Measurements from ENCODE around the gene CNOT6.
"Not testable (repeated sequence)": the region's sequence is repeated elsewhere in the genome, so short reads cannot be mapped to it uniquely, and the experiment has no call there.

CNOT6 gene

DNA sequence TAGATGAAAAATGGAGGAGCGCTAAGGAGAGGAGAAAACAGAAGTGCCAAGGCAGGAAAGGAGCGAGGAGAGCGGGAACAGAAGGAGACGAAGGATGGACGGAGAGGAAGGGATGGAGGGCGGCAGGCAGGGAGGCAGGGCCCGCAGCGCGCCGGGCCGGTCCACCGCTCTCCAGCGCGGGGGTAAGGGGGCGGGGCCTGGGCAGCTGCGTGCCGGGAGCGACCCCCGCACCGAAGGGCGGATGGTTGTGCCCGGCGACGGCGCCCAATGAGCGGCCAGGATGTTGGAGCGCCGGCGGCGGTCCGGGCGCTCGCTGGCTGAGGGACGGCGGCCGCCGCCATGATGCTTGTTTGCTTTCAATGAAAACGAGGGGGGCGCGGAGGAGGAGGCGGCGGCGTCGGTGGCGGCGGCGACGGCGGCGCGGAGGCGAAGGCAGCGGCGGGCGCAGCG lies at the start of gene CNOT6:
CNOT6 (plus strand) TSS at position 320 of the 450 bp plus-strand sequence. CDS start 34,898 bp downstream, outside the sequence.
- H3K4me1 ChIP-seq (ENCODE audit: control insufficient read depth, insufficient read depth, low read length) = peaks cover 15% of the 10 kb centered on the region
- no peaks in the 10 kb centered on the region for H3K9me3 ChIP-seq (ENCODE audit: control insufficient read depth, insufficient read depth, low read length)
- peak within 1 kb of the TSS; percentile 72 for H3K4me3 ChIP-seq (ENCODE audit: low read depth, low read length)
- H3K9ac ChIP-seq (ENCODE audit: low read depth, low read length) = peak within 1 kb of the TSS; percentile 96
- H3K27me3 ChIP-seq (ENCODE audit: control insufficient read depth, insufficient read depth, low read length) = no peaks in the 10 kb centered on the region
- peaks cover 28% of the 10 kb centered on the region for H3K36me3 ChIP-seq (ENCODE audit: control insufficient read depth, insufficient read depth, low read length)
- peak within 1 kb of the TSS; percentile 95 for H3K27ac ChIP-seq (ENCODE audit: low read depth, low read length)

DNA sequence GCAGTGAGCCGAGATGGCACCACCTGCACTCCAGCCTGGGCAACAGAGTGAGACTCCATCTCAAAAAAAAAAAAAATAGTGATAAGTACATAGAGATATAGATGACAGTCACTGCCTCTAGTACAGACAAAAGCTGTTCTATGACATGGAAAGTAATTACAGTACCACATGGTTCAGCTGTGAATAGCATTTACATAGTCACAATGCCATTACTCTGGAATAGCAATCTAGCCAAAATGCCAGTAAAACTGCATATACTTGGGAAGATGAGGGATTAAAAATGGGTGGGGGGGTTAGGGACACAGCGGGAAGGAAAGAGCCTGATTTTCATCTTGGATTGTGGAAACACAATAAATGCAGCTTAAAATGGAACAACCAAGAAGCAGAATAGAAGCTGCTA lies 39.4 kb upstream of the CNOT6 start:
- no peaks in the 10 kb centered on the region for H3K27me3 ChIP-seq (ENCODE audit: control insufficient read depth, insufficient read depth, low read length)
- H3K9me3 ChIP-seq (ENCODE audit: control insufficient read depth, insufficient read depth, low read length) = peaks cover 13% of the 10 kb centered on the region
- no peak overlapping the region for H3K27ac ChIP-seq (ENCODE audit: low read depth, low read length)
- H3K4me1 ChIP-seq (ENCODE audit: control insufficient read depth, insufficient read depth, low read length) = no peaks in the 10 kb centered on the region
- no peak overlapping the region for H3K9ac ChIP-seq (ENCODE audit: low read depth, low read length)
- no peak overlapping the region for H3K4me3 ChIP-seq (ENCODE audit: low read depth, low read length)
- no peaks in the 10 kb centered on the region for H3K36me3 ChIP-seq (ENCODE audit: control insufficient read depth, insufficient read depth, low read length)

DNA sequence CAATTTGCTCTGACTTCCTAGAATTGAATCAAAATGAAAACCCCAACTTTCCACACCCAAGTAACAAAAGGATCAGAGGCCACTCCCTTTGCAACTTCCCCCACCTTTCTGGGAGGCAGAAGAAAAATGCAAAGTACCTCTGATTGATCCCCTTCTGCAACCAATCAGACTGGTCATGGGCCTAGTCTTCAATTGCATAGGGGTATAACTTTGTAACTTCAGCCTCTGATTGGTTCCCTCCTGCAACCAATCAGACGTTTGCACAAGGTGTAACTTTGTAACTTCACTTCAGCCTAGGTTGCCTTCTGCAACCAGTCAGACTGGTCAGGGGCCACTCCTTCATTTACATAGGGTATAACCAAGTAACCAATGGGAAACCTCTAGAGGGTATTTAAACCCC lies 38.3 kb upstream of the CNOT6 start:
- H3K4me3 ChIP-seq (ENCODE audit: low read depth, low read length) = no peak overlapping the region
- no peaks in the 10 kb centered on the region for H3K27me3 ChIP-seq (ENCODE audit: control insufficient read depth, insufficient read depth, low read length)
- H3K9ac ChIP-seq (ENCODE audit: low read depth, low read length) = no peak overlapping the region
- H3K4me1 ChIP-seq (ENCODE audit: control insufficient read depth, insufficient read depth, low read length) = no peaks in the 10 kb centered on the region
- H3K36me3 ChIP-seq (ENCODE audit: control insufficient read depth, insufficient read depth, low read length) = no peaks in the 10 kb centered on the region
- no peak overlapping the region for H3K27ac ChIP-seq (ENCODE audit: low read depth, low read length)
- H3K9me3 ChIP-seq (ENCODE audit: control insufficient read depth, insufficient read depth, low read length) = peaks cover 20% of the 10 kb centered on the region

DNA sequence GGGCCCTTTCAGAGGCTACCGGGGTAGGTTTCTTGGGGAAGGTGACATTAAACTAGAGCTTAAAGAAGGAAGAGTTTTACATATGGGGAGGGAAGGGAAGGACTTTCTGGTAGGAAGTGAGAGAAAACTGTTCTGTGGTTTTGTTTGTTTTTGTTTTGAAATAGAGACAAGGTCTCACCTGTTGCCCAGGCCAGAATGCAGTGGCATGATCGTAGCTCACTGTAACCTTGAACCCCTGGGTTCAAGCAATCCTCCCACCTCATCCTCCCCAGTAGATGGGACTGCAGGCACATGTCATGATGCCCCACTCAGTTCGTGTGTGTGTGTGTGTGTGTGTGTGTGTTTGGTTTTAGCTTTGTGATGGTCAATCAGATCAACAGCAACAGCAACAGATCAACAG lies 37.4 kb upstream of the CNOT6 start:
- Histone ChIP-seq H3K27ac (ENCODE audit: low read depth, low read length) (no peak overlapping the region), H3K4me1 (ENCODE audit: control insufficient read depth, insufficient read depth, low read length) (no peaks in the 10 kb centered on the region), H3K27me3 (ENCODE audit: control insufficient read depth, insufficient read depth, low read length) (no peaks in the 10 kb centered on the region), H3K36me3 (ENCODE audit: control insufficient read depth, insufficient read depth, low read length) (no peaks in the 10 kb centered on the region), H3K4me3 (ENCODE audit: low read depth, low read length) (no peak overlapping the region), H3K9me3 (ENCODE audit: control insufficient read depth, insufficient read depth, low read length) (peaks cover 24% of the 10 kb centered on the region), H3K9ac (ENCODE audit: low read depth, low read length) (no peak overlapping the region)

DNA sequence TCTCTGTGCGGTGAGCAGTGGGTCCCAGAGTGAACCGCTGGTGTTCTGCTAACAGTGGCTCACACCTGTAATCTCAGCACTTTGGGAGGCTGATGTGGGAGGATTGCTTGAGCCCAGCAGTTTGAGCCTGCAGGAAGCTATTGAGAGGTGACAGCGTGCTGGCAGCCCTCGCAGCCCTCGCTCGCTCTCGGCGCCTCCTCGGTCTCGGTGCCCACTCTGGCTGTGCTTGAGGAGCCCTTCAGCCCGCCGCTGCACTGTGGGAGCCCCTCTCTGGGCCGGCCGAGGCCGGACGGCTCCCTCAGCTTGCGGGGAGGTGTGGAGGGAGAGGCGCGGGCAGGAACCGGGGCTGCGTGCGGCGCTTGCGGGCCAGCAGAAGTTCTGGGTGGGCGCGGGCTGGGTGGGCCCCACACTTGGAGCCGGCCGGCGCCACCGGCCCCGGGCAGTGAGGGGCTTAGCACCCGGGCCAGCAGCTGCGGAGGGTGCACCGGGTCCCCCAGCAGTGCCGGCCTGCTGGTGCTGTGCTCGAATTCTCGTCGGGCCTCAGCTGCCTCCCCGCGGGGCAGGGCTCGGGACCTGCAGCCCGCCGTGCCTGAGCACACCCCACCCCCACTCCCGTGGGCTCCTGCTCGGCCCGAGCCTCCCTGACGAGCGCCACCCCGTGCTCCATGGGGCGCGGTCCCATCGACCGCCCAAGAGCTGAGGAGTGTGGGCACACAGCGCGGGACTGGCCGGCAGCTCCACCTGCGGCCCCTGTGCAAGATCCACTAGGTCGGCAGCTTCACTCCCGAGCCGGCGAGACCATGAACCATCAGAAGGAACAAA lies 35.1 kb upstream of the CNOT6 start:
- H3K36me3 ChIP-seq (ENCODE audit: control insufficient read depth, insufficient read depth, low read length); H3K4me3 ChIP-seq (ENCODE audit: low read depth, low read length); H3K9ac ChIP-seq (ENCODE audit: low read depth, low read length); H3K4me1 ChIP-seq (ENCODE audit: control insufficient read depth, insufficient read depth, low read length); H3K27me3 ChIP-seq (ENCODE audit: control insufficient read depth, insufficient read depth, low read length); H3K27ac ChIP-seq (ENCODE audit: low read depth, low read length): not testable (repeated sequence)
- H3K9me3 ChIP-seq (ENCODE audit: control insufficient read depth, insufficient read depth, low read length) = peaks cover 24% of the 10 kb centered on the region

DNA sequence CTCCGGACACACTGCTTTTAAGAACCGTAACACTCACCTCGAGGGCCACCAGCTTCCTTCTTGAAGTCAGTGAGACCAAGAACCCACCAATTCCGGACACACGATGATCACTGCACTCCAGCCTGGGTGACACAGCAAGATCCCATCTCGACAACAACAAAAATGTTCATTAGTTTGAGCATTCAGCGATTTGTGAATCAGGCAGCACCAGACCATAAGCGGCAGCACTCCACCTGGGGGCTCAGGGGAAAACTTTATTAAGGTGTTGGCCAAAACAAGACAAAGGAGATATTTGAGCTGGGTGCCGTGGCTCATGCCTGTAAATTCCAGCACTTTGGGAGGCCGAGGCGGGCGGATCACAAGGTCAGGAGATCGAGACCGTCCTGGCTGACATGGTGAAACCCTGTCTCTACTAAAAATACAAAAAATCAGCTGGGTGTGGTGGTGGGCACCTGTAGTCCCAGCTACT lies 34.5 kb upstream of the CNOT6 start:
- not testable (repeated sequence) for H3K9ac ChIP-seq (ENCODE audit: low read depth, low read length); H3K4me1 ChIP-seq (ENCODE audit: control insufficient read depth, insufficient read depth, low read length); H3K4me3 ChIP-seq (ENCODE audit: low read depth, low read length); H3K27ac ChIP-seq (ENCODE audit: low read depth, low read length); H3K36me3 ChIP-seq (ENCODE audit: control insufficient read depth, insufficient read depth, low read length); H3K27me3 ChIP-seq (ENCODE audit: control insufficient read depth, insufficient read depth, low read length)
- H3K9me3 ChIP-seq (ENCODE audit: control insufficient read depth, insufficient read depth, low read length) = peaks cover 24% of the 10 kb centered on the region

DNA sequence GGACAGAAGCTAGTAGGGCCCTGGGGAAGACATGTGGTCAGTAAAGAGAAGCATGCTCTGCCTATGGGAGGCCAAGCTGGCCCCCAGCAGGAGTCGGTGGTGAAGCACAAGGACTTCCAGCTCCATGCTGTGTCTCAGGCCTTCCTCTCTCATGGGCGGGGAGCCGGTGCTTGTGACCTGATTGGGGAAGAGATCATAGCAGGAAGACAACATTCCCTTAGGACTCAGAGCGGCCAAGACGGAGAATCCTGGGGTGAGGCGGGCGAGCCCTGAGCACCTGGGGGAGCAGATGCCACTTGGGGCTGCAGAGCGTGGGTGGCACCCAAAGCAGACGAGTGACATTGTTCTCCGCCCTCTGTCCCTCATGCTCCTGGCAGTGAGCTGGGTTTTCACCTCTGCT lies 33.3 kb upstream of the CNOT6 start:
- Histone ChIP-seq H3K36me3 (ENCODE audit: control insufficient read depth, insufficient read depth, low read length) (no peaks in the 10 kb centered on the region), H3K27ac (ENCODE audit: low read depth, low read length) (no peak overlapping the region), H3K4me3 (ENCODE audit: low read depth, low read length) (no peak overlapping the region), H3K9me3 (ENCODE audit: control insufficient read depth, insufficient read depth, low read length) (peaks cover 24% of the 10 kb centered on the region), H3K4me1 (ENCODE audit: control insufficient read depth, insufficient read depth, low read length) (no peaks in the 10 kb centered on the region), H3K27me3 (ENCODE audit: control insufficient read depth, insufficient read depth, low read length) (no peaks in the 10 kb centered on the region), H3K9ac (ENCODE audit: low read depth, low read length) (no peak overlapping the region)

DNA sequence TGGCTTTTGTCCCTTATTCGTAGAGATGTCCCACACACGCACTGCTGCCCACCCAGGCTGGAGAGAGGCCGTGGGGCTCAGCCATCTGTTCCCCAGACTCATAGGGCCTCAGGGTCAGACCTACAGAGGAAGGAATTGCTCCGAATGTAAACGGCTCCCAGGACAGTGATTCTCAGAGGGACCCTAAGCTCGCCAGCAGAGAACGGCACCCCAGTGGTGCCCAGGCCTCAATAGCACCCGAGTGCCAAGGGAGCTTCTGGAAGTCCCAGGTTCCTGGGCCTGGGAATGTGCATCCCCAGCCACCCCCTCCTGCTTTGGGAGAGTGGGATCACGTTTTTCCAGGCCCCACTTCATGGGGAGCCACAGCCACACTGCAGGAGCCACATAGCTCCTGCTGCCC lies 32.9 kb upstream of the CNOT6 start:
- Histone ChIP-seq H3K9ac (ENCODE audit: low read depth, low read length) (no peak overlapping the region), H3K4me1 (ENCODE audit: control insufficient read depth, insufficient read depth, low read length) (no peaks in the 10 kb centered on the region), H3K36me3 (ENCODE audit: control insufficient read depth, insufficient read depth, low read length) (no peaks in the 10 kb centered on the region), H3K27me3 (ENCODE audit: control insufficient read depth, insufficient read depth, low read length) (no peaks in the 10 kb centered on the region), H3K4me3 (ENCODE audit: low read depth, low read length) (no peak overlapping the region), H3K9me3 (ENCODE audit: control insufficient read depth, insufficient read depth, low read length) (peaks cover 24% of the 10 kb centered on the region), H3K27ac (ENCODE audit: low read depth, low read length) (no peak overlapping the region)

DNA sequence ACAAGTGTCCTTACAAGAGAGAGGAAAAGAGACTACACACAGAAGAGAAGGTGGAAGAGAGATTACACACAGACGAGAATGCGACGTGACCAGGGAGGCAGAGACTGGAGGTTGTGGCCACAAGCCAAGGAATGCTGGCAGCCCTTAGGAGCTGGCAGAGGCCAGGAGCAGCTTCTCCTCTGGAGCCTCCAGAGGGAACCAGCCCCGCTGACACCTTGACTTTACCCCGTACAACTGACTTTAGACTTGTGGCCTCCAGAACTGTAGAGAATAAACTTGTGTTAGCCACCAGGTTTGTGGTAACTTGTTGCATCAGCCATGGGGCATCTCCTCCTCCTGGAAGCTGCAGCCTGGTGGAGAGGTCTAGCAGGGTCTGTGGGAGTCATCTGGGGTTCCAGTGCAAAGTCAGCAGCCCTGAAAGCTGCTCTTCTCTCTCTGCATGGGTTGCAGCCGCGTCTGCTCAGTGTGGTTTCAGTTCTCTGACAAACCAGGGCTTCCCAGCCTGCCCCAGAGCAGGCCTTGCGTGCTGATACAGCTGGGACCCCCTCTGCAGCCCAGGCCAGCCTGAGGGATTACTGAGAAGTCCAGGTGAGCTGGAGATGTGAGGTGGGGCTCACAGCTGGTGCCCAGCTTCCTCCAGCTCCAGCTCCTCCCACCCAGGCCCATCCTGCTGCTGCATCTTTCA lies 30.8 kb upstream of the CNOT6 start:
- Histone ChIP-seq H3K9ac (ENCODE audit: low read depth, low read length) (no peak overlapping the region), H3K4me3 (ENCODE audit: low read depth, low read length) (no peak overlapping the region), H3K4me1 (ENCODE audit: control insufficient read depth, insufficient read depth, low read length) (no peaks in the 10 kb centered on the region), H3K36me3 (ENCODE audit: control insufficient read depth, insufficient read depth, low read length) (no peaks in the 10 kb centered on the region), H3K9me3 (ENCODE audit: control insufficient read depth, insufficient read depth, low read length) (peaks cover 21% of the 10 kb centered on the region), H3K27ac (ENCODE audit: low read depth, low read length) (no peak overlapping the region), H3K27me3 (ENCODE audit: control insufficient read depth, insufficient read depth, low read length) (no peaks in the 10 kb centered on the region)

DNA sequence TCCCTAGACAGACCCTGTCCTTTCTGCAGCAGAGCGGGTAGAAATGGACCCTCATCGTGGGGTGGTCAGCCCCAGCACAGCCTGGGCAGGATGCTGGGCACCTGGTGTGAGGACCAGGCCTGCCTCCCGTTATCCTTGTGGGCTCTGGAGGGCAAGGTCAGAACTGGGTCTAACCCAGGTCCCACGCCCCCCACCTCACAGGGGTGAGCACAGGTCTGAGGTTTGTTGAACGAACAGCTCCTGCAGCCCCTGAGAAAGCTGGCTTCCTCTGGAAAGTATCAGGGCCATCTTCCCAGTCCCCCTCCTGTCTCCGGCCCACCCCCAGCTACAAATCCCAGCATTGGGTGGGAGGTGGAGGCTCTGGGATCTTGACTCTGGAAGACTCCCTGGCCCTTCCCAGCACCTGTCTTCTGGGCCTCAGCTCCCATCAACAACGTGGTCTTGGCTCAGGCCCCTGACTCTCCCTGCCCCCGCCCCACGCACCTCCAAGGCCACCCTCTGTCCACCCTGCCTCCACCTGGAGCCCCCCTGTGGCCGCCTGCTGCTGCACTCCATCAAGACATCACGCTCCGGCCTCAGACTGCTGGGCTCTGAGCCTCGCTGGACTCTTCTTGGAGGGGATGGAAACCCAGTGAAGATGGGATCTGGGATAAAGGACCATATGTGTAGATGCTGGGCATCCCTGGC lies 30.1 kb upstream of the CNOT6 start:
- no peaks in the 10 kb centered on the region for H3K36me3 ChIP-seq (ENCODE audit: control insufficient read depth, insufficient read depth, low read length)
- no peak overlapping the region for H3K4me3 ChIP-seq (ENCODE audit: low read depth, low read length)
- no peaks in the 10 kb centered on the region for H3K4me1 ChIP-seq (ENCODE audit: control insufficient read depth, insufficient read depth, low read length)
- H3K9ac ChIP-seq (ENCODE audit: low read depth, low read length) = no peak overlapping the region
- no peaks in the 10 kb centered on the region for H3K27me3 ChIP-seq (ENCODE audit: control insufficient read depth, insufficient read depth, low read length)
- H3K27ac ChIP-seq (ENCODE audit: low read depth, low read length) = no peak overlapping the region
- H3K9me3 ChIP-seq (ENCODE audit: control insufficient read depth, insufficient read depth, low read length) = peaks cover 14% of the 10 kb centered on the region

DNA sequence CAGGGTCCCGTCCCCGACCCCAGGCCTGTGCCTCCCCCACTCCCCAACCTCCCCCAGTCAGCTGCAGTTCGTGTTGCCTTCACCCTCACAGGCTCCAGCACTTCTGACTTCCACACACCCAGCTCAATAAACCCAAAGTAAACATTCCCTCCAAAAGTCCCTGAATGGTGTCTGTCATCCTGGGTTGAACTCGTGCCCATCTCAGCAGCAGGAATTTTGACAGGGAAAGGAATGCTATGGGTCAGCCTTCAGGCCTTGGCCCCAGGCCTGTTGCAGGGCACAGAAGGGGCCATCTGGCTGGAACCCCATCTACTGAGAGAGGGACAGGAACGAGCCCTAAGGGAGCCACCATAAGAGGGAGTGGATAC lies 29.6 kb upstream of the CNOT6 start:
- no peak overlapping the region for H3K4me3 ChIP-seq (ENCODE audit: low read depth, low read length)
- no peaks in the 10 kb centered on the region for H3K27me3 ChIP-seq (ENCODE audit: control insufficient read depth, insufficient read depth, low read length)
- peaks cover 11% of the 10 kb centered on the region; the same call in 1 of the 2 replicates for H3K9me3 ChIP-seq (ENCODE audit: control insufficient read depth, insufficient read depth, low read length)
- H3K36me3 ChIP-seq (ENCODE audit: control insufficient read depth, insufficient read depth, low read length) = no peaks in the 10 kb centered on the region
- no peak overlapping the region for H3K9ac ChIP-seq (ENCODE audit: low read depth, low read length)
- H3K4me1 ChIP-seq (ENCODE audit: control insufficient read depth, insufficient read depth, low read length) = no peaks in the 10 kb centered on the region
- no peak overlapping the region for H3K27ac ChIP-seq (ENCODE audit: low read depth, low read length)
